Endothelial cell of umbilical vein (primary cell): Measurements from ENCODE around the gene INMT.

Source experiments
- EZH2 ChIP-seq: IDR thresholded peaks from 2 replicates; pipeline ENCODE4 v1.6.1; 2012; ENCODE audit warnings: borderline replicate concordance, low read depth, mild to moderate bottlenecking, moderate library complexity, low read length, inconsistent platforms; ENCODE audit not compliant: severe bottlenecking
- FOS ChIP-seq: IDR thresholded peaks from 2 replicates; pipeline ENCODE4 v1.6.1; 2011; ENCODE audit warnings: mild to moderate bottlenecking, low read length, moderate library complexity, borderline replicate concordance; ENCODE audit not compliant: insufficient read depth
- MYC ChIP-seq: IDR thresholded peaks from one replicate; pipeline ENCODE4 v1.6.1; 2011; ENCODE audit warnings: mild to moderate bottlenecking, low read depth, low read length
- TF ChIP-seq, protein P1 (sequence below), 2 donors: IDR thresholded peaks; 1 replicate in 1 of 2; 2 replicates in 1 of 2; pipeline ENCODE4 v1.5.1; 2011; ENCODE audit warnings: low read length in 2 of 2, mild to moderate bottlenecking in 2 of 2, moderate library complexity in 2 of 2, control low read depth in 1 of 2, inconsistent platforms in 1 of 2, low read depth in 1 of 2; ENCODE audit not compliant: insufficient read depth in 1 of 2; ENCODE audit errors: extremely low read depth in 1 of 2

DNA sequence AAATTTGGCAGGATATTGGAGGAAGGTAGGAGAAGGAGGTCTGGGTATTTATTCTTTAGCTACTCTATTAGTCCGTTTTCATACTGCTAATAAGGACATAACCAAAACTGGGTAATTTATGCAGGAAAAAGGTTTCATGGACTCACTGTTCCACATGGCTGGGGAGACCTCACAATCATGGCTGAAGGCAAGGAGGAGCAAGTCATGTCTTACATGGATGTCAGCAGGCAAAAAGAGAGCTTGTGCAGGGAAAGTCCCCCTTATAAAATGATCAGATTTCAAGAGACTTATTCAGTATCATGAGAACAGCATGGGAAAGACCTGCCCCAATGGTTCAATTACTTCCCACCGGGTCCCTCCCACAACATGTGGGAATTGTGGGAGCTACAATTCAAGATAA lies 1.9 kb upstream of the INMT start:
- TF ChIP-seq EZH2 (no peak), FOS (no peak), MYC (no peak)
- TF ChIP-seq, protein P1, sequence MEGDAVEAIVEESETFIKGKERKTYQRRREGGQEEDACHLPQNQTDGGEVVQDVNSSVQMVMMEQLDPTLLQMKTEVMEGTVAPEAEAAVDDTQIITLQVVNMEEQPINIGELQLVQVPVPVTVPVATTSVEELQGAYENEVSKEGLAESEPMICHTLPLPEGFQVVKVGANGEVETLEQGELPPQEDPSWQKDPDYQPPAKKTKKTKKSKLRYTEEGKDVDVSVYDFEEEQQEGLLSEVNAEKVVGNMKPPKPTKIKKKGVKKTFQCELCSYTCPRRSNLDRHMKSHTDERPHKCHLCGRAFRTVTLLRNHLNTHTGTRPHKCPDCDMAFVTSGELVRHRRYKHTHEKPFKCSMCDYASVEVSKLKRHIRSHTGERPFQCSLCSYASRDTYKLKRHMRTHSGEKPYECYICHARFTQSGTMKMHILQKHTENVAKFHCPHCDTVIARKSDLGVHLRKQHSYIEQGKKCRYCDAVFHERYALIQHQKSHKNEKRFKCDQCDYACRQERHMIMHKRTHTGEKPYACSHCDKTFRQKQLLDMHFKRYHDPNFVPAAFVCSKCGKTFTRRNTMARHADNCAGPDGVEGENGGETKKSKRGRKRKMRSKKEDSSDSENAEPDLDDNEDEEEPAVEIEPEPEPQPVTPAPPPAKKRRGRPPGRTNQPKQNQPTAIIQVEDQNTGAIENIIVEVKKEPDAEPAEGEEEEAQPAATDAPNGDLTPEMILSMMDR (IDR thresholded peaks at IDR 0.05; ENCODE audit: extremely low read depth in 1 of 2, insufficient read depth in 1 of 2, low read depth in 1 of 2, low read length in 2 of 2): no peak
